ENCODE results near the gene FBP2.

Gene FBP2

GRCh38 chr9:94593459-94594345, at the start of gene FBP2:
FBP2 (minus strand) TSS chr9:94593824; CDS start chr9:94593726, 98 bp downstream.
- no peak for DNase-seq (ENCODE audit: low read depth, low spot score)

GRCh38 chr9:94643176-94643575, 49.6 kb upstream of the FBP2 start:
- DNase-seq (ENCODE audit: low read depth, low spot score): no peak

GRCh38 chr9:94642501-94642900, 48.9 kb upstream of the FBP2 start:
- no peak for DNase-seq (ENCODE audit: low read depth, low spot score)

- DNase-seq (ENCODE audit: low read depth, low spot score): no peak
Observed at GRCh38 chr9:94639999-94640376, 46.4 kb upstream of the FBP2 start.

- DNase-seq (ENCODE audit: low read depth, low spot score): no peak
Observed at GRCh38 chr9:94639061-94639998, 45.7 kb upstream of the FBP2 start, which contains the start of gene FBP1. FBP1 (minus strand) TSS chr9:94639518; CDS start chr9:94639310, 208 bp downstream.

- no peak for DNase-seq (ENCODE audit: low read depth, low spot score)
Observed at GRCh38 chr9:94638335-94639060, 44.9 kb upstream of the FBP2 start.

GRCh38 chr9:94632737-94633136, 39.1 kb upstream of the FBP2 start:
- no peak for DNase-seq (ENCODE audit: low read depth, low spot score)

GRCh38 chr9:94631599-94631998, 38.0 kb upstream of the FBP2 start:
- no peak for DNase-seq (ENCODE audit: low read depth, low spot score)

- no peak for DNase-seq (ENCODE audit: low read depth, low spot score)
Observed at GRCh38 chr9:94630833-94631232, 37.2 kb upstream of the FBP2 start.

- no peak for DNase-seq (ENCODE audit: low read depth, low spot score)
Observed at GRCh38 chr9:94630281-94630680, 36.7 kb upstream of the FBP2 start.

- no peak for DNase-seq (ENCODE audit: low read depth, low spot score)
Observed at GRCh38 chr9:94627287-94627686, 33.7 kb upstream of the FBP2 start.

GRCh38 chr9:94625835-94626234, 32.2 kb upstream of the FBP2 start:
- DNase-seq (ENCODE audit: low read depth, low spot score): no peak

- DNase-seq (ENCODE audit: low read depth, low spot score): no peak
Observed at GRCh38 chr9:94624629-94625028, 31.0 kb upstream of the FBP2 start.

- DNase-seq (ENCODE audit: low read depth, low spot score): no peak
Observed at GRCh38 chr9:94623253-94623652, 29.6 kb upstream of the FBP2 start.

- DNase-seq (ENCODE audit: low read depth, low spot score): no peak
Observed at GRCh38 chr9:94622087-94622800, 28.6 kb upstream of the FBP2 start.

- no peak for DNase-seq (ENCODE audit: low read depth, low spot score)
Observed at GRCh38 chr9:94619026-94619425, 25.4 kb upstream of the FBP2 start.

GRCh38 chr9:94613003-94613402, 19.4 kb upstream of the FBP2 start:
- DNase-seq (ENCODE audit: low read depth, low spot score): no peak

GRCh38 chr9:94612071-94612470, 18.4 kb upstream of the FBP2 start:
- no peak for DNase-seq (ENCODE audit: low read depth, low spot score)

- DNase-seq (ENCODE audit: low read depth, low spot score): no peak
Observed at GRCh38 chr9:94611638-94612068, 18.0 kb upstream of the FBP2 start.

- no peak for DNase-seq (ENCODE audit: low read depth, low spot score)
Observed at GRCh38 chr9:94610181-94610606, 16.6 kb upstream of the FBP2 start.

- no peak for DNase-seq (ENCODE audit: low read depth, low spot score)
Observed at GRCh38 chr9:94607423-94607691, 13.7 kb upstream of the FBP2 start.
